Retina (tissue), 1 donor: ENCODE data around the gene BLCAP.
"Not testable (repeated sequence)": the region's sequence is repeated elsewhere in the genome, so short reads cannot be mapped to it uniquely, and the experiment has no call there.

Experiments
- DNase-seq: peaks from one replicate; pipeline ENCODE4 v3.0.0-alpha.2; 2016

Gene BLCAP

GRCh38 chr20:37513779-37514359 lies 13.8 kb downstream of the BLCAP start:
- DNase-seq = no peak

- DNase-seq = no peak
Observed at GRCh38 chr20:37511610-37512275, 15.9 kb downstream of the BLCAP start.

- no peak for DNase-seq
Observed at GRCh38 chr20:37510226-37510625, 17.4 kb downstream of the BLCAP start.

GRCh38 chr20:37506152-37506725 lies 21.4 kb downstream of the BLCAP start:
- DNase-seq = no peak

GRCh38 chr20:37505263-37506151 lies 22.2 kb downstream of the BLCAP start:
- DNase-seq = no peak

- no peak for DNase-seq
Observed at GRCh38 chr20:37504404-37505096, 23.1 kb downstream of the BLCAP start.

GRCh38 chr20:37503256-37503927 lies 24.3 kb downstream of the BLCAP start:
- DNase-seq = no peak

- no peak for DNase-seq
Observed at GRCh38 chr20:37502654-37503053, 25.0 kb downstream of the BLCAP start.

GRCh38 chr20:37501940-37502339 lies 25.7 kb downstream of the BLCAP start:
- no peak for DNase-seq

- DNase-seq = no peak
Observed at GRCh38 chr20:37500311-37500710, 27.4 kb downstream of the BLCAP start.

- no peak for DNase-seq
Observed at GRCh38 chr20:37498066-37498665, 29.5 kb downstream of the BLCAP start.

GRCh38 chr20:37494796-37495195 lies 32.9 kb downstream of the BLCAP start:
- no peak for DNase-seq

GRCh38 chr20:37494301-37494700 lies 33.4 kb downstream of the BLCAP start:
- DNase-seq = no peak

- DNase-seq = no peak
Observed at GRCh38 chr20:37492945-37493344, 34.7 kb downstream of the BLCAP start.

- no peak for DNase-seq
Observed at GRCh38 chr20:37492096-37492625, 35.5 kb downstream of the BLCAP start.

GRCh38 chr20:37490663-37491350 lies 36.9 kb downstream of the BLCAP start:
- DNase-seq = no peak

GRCh38 chr20:37486209-37486608 lies 41.5 kb downstream of the BLCAP start:
- not testable (repeated sequence) for DNase-seq

GRCh38 chr20:37484331-37484730 lies 43.3 kb downstream of the BLCAP start:
- no peak for DNase-seq

GRCh38 chr20:37481610-37482009 lies 46.1 kb downstream of the BLCAP start:
- DNase-seq = no peak

GRCh38 chr20:37480919-37481318 lies 46.8 kb downstream of the BLCAP start:
- DNase-seq = no peak
